GM12878 (cell line): ENCODE data around the gene CEBPB. TPM values are rescaled to one million over a fixed set of nuclear protein-coding genes. Genes with fewer than 3 reads are reported as not detected.

Source experiments
- EED ChIP-seq: sonication (generic); IDR thresholded peaks from 2 replicates; pipeline ENCODE4 v1.6.1; 2016; ENCODE audit warnings: antibody characterized with exemption, low read depth
- EGR1 ChIP-seq, 2 experiments: IDR thresholded peaks; 1 replicate in 1 of 2; 2 replicates in 1 of 2; pipeline ENCODE4 v1.6.1; 2011 to 2012; ENCODE audit warnings: low read depth in 2 of 2, low read length in 2 of 2, borderline replicate concordance in 1 of 2, mild to moderate bottlenecking in 1 of 2, moderate library complexity in 1 of 2
- MYC ChIP-seq: IDR thresholded peaks from 2 replicates; pipeline ENCODE4 v1.6.1; 2011; ENCODE audit warnings: mild to moderate bottlenecking, low read length, moderate library complexity, inconsistent platforms; ENCODE audit not compliant: insufficient read depth, insufficient replicate concordance, insufficient read length, severe bottlenecking
- PML ChIP-seq: IDR thresholded peaks from 2 replicates; pipeline ENCODE4 v1.6.1; 2012; ENCODE audit warnings: low read length, inconsistent platforms
- POLR2A ChIP-seq: IDR thresholded peaks from 2 replicates; pipeline ENCODE4 v1.6.1; 2011; ENCODE audit warnings: low read depth, mild to moderate bottlenecking, low read length
- RAD21 ChIP-seq: IDR thresholded peaks from 2 replicates; pipeline ENCODE4 v1.6.1; 2011; ENCODE audit warnings: mild to moderate bottlenecking, low read depth, low read length, moderate library complexity; ENCODE audit not compliant: insufficient read depth
- RAD51 ChIP-seq: fragments of 450-650 bp; IDR thresholded peaks from 2 replicates; pipeline ENCODE4 v1.6.1; 2016; ENCODE audit warnings: moderate library complexity, mild to moderate bottlenecking, inconsistent platforms
- RB1 ChIP-seq: fragments of 450-650 bp; formaldehyde crosslinking; IDR thresholded peaks from 2 replicates; pipeline ENCODE4 v1.6.1; 2017; ENCODE audit warnings: mild to moderate bottlenecking, borderline replicate concordance
- RFX5 ChIP-seq: IDR thresholded peaks from 2 replicates; pipeline ENCODE4 v1.6.1; 2011; ENCODE audit warnings: low read depth, low read length, improper control_type of control experiment
- SIX5 ChIP-seq: IDR thresholded peaks from 2 replicates; pipeline ENCODE4 v1.6.1; 2011; ENCODE audit warnings: mild to moderate bottlenecking, low read depth, low read length, moderate library complexity; ENCODE audit not compliant: severe bottlenecking
- SMAD1 ChIP-seq: fragments of 450-650 bp; IDR thresholded peaks from 2 replicates; pipeline ENCODE4 v1.6.1; 2018; ENCODE audit warnings: mild to moderate bottlenecking, low read depth; ENCODE audit not compliant: partially characterized antibody
- SMARCA5 ChIP-seq: fragments of 450-650 bp; IDR thresholded peaks from 2 replicates; pipeline ENCODE4 v1.6.1; 2017; ENCODE audit warnings: mild to moderate bottlenecking
- TCF12 ChIP-seq: IDR thresholded peaks from 2 replicates; pipeline ENCODE4 v1.6.1; 2011; ENCODE audit warnings: low read depth, mild to moderate bottlenecking, low read length
- TCF3 ChIP-seq: IDR thresholded peaks from 2 replicates; pipeline ENCODE4 v1.6.1; 2012; ENCODE audit warnings: low read depth, mild to moderate bottlenecking, low read length, borderline replicate concordance; ENCODE audit not compliant: insufficient read depth
- ZNF217 ChIP-seq: fragments of 450-650 bp; IDR thresholded peaks from 2 replicates; pipeline ENCODE4 v1.6.1; 2017; ENCODE audit warnings: antibody characterized with exemption, mild to moderate bottlenecking
- ZNF622 ChIP-seq: fragments of 450-650 bp; IDR thresholded peaks from 2 replicates; pipeline ENCODE4 v1.6.1; 2017; ENCODE audit warnings: mild to moderate bottlenecking, inconsistent platforms
- polyA plus RNA-seq, 11 experiments: library from polyadenylated mRNA; depleted of rRNA in 4 of 11; unstranded in 6 of 11; stranded (reverse) in 5 of 11; fragments of >200 nt; fragmentation: Nextera tagmentation in 4 of 11; fragmentation: Illumina TruSeq in 1 of 11; extraction: Ambion mirVana in 4 of 11; extraction: Trizol in 1 of 11; gene quantifications; 1 replicate in 1 of 11; 2 replicates in 10 of 11; pipeline versions ENCODE4 v1.2.1 to v1.2.3, GENCODE V29; 2011 to 2016; ENCODE audit warnings: inconsistent platforms in 2 of 11, missing spikeins in 2 of 11, low read depth in 1 of 11
- total RNA-seq, 4 experiments: library from RNA; depleted of rRNA in 3 of 4; stranded (reverse); fragments of >200 nt in 3 of 4; fragmentation: Illumina TruSeq in 1 of 4; extraction: Trizol in 1 of 4; gene quantifications; 2 replicates each; pipeline versions ENCODE4 v1.2.1 to v1.2.3, GENCODE V29; 2013 to 2021
- TF ChIP-seq, protein P1 (sequence below): fragments of 150-350 bp; IDR thresholded peaks from 2 replicates; pipeline ENCODE4 v1.6.1; 2016; ENCODE audit warnings: low read depth, low read length
- TF ChIP-seq, protein P2 (sequence below): IDR thresholded peaks from 2 replicates; pipeline ENCODE4 v1.6.1; 2012; ENCODE audit warnings: improper control_type of control experiment, low read depth, low read length; ENCODE audit not compliant: insufficient replicate concordance
- TF ChIP-seq, protein P3 (sequence below): fragments of 450-650 bp; IDR thresholded peaks from 2 replicates; pipeline ENCODE4 v1.6.1; 2016; ENCODE audit warnings: mild to moderate bottlenecking
- TF ChIP-seq, protein P4 (sequence below): IDR thresholded peaks from 2 replicates; pipeline ENCODE4 v1.6.1; 2012; ENCODE audit warnings: low read depth, low read length, improper control_type of control experiment

Gene CEBPB
- total and polyA plus RNA-seq, 10 of the 15 experiments (the other 5 are each of a cell fraction or from before 2014, with no cell fraction given): 0.18 to 8.8 (median 1.6) TPM

DNA sequence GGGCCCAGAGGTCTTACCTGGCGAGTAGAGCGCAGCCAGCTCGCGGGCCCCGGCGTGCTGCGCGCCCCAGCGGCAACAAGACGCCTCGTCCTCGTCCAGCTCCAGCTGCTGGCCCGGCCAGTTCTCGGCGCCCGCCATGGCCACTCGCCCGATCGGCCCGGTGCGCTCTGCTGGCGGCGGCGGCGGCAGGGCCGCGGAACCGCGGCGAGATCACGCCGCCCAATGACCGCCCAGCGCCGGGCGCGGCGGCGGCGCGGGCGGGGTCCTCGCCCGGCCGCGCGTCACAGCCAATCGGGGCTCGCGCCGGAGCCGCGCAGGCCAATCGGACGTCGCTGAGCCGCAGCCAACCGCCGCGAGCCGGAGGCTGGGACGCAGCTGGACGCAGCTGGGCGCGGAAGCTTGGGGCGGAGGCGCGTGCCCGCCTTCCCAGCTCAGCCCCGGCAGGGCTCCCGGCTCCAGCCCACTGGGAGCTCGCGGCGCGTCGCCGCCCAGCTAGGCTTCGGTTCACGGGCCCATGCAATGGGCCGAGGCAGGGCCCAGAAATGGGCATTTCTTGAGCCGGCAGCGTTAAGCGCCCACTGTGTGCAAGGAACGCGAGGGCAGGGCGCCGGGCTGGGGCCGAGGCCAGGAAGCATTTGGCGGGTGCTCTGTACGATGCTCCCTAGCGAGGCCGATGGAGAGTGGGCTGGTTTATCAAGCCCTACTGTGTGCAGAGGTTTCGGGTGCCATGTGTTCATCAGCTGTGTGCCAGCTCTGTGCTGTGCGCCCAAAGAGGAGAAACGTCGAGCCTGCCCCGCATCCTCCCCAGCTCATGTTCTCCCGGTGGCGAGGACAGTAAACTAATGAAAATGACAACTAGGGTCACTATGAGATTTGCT, 36.9 kb upstream of the CEBPB start, which contains the start of gene PEDS1 (continued):
- TF ChIP-seq, protein P1, sequence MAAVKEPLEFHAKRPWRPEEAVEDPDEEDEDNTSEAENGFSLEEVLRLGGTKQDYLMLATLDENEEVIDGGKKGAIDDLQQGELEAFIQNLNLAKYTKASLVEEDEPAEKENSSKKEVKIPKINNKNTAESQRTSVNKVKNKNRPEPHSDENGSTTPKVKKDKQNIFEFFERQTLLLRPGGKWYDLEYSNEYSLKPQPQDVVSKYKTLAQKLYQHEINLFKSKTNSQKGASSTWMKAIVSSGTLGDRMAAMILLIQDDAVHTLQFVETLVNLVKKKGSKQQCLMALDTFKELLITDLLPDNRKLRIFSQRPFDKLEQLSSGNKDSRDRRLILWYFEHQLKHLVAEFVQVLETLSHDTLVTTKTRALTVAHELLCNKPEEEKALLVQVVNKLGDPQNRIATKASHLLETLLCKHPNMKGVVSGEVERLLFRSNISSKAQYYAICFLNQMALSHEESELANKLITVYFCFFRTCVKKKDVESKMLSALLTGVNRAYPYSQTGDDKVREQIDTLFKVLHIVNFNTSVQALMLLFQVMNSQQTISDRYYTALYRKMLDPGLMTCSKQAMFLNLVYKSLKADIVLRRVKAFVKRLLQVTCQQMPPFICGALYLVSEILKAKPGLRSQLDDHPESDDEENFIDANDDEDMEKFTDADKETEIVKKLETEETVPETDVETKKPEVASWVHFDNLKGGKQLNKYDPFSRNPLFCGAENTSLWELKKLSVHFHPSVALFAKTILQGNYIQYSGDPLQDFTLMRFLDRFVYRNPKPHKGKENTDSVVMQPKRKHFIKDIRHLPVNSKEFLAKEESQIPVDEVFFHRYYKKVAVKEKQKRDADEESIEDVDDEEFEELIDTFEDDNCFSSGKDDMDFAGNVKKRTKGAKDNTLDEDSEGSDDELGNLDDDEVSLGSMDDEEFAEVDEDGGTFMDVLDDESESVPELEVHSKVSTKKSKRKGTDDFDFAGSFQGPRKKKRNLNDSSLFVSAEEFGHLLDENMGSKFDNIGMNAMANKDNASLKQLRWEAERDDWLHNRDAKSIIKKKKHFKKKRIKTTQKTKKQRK: no peak
- TF ChIP-seq SMARCA5 (peak; percentile 68; the same call in 1 of the 2 replicates), SMAD1 (no peak), ZNF217 (no peak), EED (no peak), SIX5 (no peak), EGR1 (IDR thresholded peaks at IDR 0.05; ENCODE audit: borderline replicate concordance in 1 of 2, low read depth in 2 of 2, low read length in 2 of 2) (peak in 1 of 2 experiments; percentile 43; a peak in 1 of 3 replicates), RAD51 (no peak), TCF12 (peak; percentile 86), ZNF622 (no peak), PML (peak; percentile 81; the same call in 1 of the 2 replicates), RB1 (peak; percentile 82), TCF3 (peak; percentile 98), RFX5 (peak; percentile 59; the same call in 1 of the 2 replicates), POLR2A (peak; percentile 94), RAD21 (no peak), MYC (no peak)
- TF ChIP-seq, protein P2, sequence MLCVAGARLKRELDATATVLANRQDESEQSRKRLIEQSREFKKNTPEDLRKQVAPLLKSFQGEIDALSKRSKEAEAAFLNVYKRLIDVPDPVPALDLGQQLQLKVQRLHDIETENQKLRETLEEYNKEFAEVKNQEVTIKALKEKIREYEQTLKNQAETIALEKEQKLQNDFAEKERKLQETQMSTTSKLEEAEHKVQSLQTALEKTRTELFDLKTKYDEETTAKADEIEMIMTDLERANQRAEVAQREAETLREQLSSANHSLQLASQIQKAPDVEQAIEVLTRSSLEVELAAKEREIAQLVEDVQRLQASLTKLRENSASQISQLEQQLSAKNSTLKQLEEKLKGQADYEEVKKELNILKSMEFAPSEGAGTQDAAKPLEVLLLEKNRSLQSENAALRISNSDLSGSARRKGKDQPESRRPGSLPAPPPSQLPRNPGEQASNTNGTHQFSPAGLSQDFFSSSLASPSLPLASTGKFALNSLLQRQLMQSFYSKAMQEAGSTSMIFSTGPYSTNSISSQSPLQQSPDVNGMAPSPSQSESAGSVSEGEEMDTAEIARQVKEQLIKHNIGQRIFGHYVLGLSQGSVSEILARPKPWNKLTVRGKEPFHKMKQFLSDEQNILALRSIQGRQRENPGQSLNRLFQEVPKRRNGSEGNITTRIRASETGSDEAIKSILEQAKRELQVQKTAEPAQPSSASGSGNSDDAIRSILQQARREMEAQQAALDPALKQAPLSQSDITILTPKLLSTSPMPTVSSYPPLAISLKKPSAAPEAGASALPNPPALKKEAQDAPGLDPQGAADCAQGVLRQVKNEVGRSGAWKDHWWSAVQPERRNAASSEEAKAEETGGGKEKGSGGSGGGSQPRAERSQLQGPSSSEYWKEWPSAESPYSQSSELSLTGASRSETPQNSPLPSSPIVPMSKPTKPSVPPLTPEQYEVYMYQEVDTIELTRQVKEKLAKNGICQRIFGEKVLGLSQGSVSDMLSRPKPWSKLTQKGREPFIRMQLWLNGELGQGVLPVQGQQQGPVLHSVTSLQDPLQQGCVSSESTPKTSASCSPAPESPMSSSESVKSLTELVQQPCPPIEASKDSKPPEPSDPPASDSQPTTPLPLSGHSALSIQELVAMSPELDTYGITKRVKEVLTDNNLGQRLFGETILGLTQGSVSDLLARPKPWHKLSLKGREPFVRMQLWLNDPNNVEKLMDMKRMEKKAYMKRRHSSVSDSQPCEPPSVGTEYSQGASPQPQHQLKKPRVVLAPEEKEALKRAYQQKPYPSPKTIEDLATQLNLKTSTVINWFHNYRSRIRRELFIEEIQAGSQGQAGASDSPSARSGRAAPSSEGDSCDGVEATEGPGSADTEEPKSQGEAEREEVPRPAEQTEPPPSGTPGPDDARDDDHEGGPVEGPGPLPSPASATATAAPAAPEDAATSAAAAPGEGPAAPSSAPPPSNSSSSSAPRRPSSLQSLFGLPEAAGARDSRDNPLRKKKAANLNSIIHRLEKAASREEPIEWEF: no peak
- TF ChIP-seq, protein P3, sequence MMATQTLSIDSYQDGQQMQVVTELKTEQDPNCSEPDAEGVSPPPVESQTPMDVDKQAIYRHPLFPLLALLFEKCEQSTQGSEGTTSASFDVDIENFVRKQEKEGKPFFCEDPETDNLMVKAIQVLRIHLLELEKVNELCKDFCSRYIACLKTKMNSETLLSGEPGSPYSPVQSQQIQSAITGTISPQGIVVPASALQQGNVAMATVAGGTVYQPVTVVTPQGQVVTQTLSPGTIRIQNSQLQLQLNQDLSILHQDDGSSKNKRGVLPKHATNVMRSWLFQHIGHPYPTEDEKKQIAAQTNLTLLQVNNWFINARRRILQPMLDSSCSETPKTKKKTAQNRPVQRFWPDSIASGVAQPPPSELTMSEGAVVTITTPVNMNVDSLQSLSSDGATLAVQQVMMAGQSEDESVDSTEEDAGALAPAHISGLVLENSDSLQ: no peak
- TF ChIP-seq, protein P4, sequence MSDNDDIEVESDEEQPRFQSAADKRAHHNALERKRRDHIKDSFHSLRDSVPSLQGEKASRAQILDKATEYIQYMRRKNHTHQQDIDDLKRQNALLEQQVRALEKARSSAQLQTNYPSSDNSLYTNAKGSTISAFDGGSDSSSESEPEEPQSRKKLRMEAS: peak; percentile 59; the same call in 1 of the 2 replicates
